Measurements from ENCODE around the gene GFRA4. TPM values are rescaled to one million over a fixed set of nuclear protein-coding genes. Genes with fewer than 3 reads are reported as not detected.

GFRA4 gene
- total RNA-seq, 1 experiment from 2014 or later = not detected

- Histone ChIP-seq H3K4me1 (ENCODE audit: insufficient read depth, low read length) (peaks cover 3% of the 10 kb centered on the region), H3K79me1 (ENCODE audit: insufficient read depth, low read depth, low read length, poor library complexity, severe bottlenecking) (no peaks in the 10 kb centered on the region), H3K23me2 (ENCODE audit: insufficient read length, low read depth, low read length, poor library complexity, severe bottlenecking) (no peaks in the 10 kb centered on the region), H2AFZ (ENCODE audit: low read length) (no peak overlapping the region), H3K56ac (ENCODE audit: insufficient read length, low read depth, low read length) (no peak overlapping the region), H3K18ac (ENCODE audit: insufficient read length, low read depth, low read length) (no peak overlapping the region), H3K23ac (ENCODE audit: insufficient read length, low read depth, low read length) (no peak overlapping the region), H3K14ac (ENCODE audit: insufficient read depth, low read length) (no peak overlapping the region), H3K4me2 (ENCODE audit: insufficient read depth, insufficient read length, low read length) (no peak overlapping the region), H2BK120ac (ENCODE audit: low read depth, low read length, poor library complexity, severe bottlenecking) (no peak overlapping the region), H2BK12ac (ENCODE audit: insufficient read length, low read depth, low read length) (no peak overlapping the region), H4K91ac (ENCODE audit: insufficient read length, low read depth, low read length) (no peak overlapping the region), H3K27ac (ENCODE audit: insufficient read length, low read depth, low read length) (no peak overlapping the region), H3K9ac (ENCODE audit: extremely low read depth, insufficient read length, low read length) (no peak overlapping the region), H3K79me2 (ENCODE audit: insufficient read depth, low read length) (no peaks in the 10 kb centered on the region), H2AK5ac (ENCODE audit: insufficient read length, low read length) (no peak overlapping the region), H4K20me1 (ENCODE audit: control insufficient read depth, insufficient read depth, insufficient read length) (no peaks in the 10 kb centered on the region), H3T11ph (ENCODE audit: low read length) (no peak overlapping the region), H2BK15ac (ENCODE audit: low read depth, low read length) (no peak overlapping the region), H4K8ac (replicated peaks; ENCODE audit: insufficient read length, low read depth, low read length) (no peak overlapping the region), H3K9me3 (ENCODE audit: control insufficient read depth, low read depth, low read length) (no peaks in the 10 kb centered on the region), H4K5ac (ENCODE audit: insufficient read length, low read depth, low read length) (no peak overlapping the region), H2BK20ac (ENCODE audit: low read depth, low read length, poor library complexity, severe bottlenecking) (no peak overlapping the region), H2BK5ac (ENCODE audit: insufficient read length, low read length) (no peak overlapping the region), H3K4ac (ENCODE audit: low read depth, low read length) (no peak overlapping the region), H3K27me3 (ENCODE audit: insufficient read depth, low read length) (no peaks in the 10 kb centered on the region)
- Mint-ChIP-seq H3K36me3 (ENCODE audit: insufficient read depth in 1 of 3, low read depth in 3 of 3) (no peaks in the 10 kb centered on the region), H3K9me3 (no peaks in the 10 kb centered on the region), H3K4me1 (peaks cover 13 to 16% of the 10 kb centered on the region in 2 experiments), H3K27ac (0 out of 7 replicates have a peak overlapping the region, but pooled peaks of 1 of the 3 experiments have one; percentile 7), H3K4me3 (no peak overlapping the region), H3K27me3 (ENCODE audit: low read depth) (no peaks in the 10 kb centered on the region)
- TF ChIP-seq, protein P1, sequence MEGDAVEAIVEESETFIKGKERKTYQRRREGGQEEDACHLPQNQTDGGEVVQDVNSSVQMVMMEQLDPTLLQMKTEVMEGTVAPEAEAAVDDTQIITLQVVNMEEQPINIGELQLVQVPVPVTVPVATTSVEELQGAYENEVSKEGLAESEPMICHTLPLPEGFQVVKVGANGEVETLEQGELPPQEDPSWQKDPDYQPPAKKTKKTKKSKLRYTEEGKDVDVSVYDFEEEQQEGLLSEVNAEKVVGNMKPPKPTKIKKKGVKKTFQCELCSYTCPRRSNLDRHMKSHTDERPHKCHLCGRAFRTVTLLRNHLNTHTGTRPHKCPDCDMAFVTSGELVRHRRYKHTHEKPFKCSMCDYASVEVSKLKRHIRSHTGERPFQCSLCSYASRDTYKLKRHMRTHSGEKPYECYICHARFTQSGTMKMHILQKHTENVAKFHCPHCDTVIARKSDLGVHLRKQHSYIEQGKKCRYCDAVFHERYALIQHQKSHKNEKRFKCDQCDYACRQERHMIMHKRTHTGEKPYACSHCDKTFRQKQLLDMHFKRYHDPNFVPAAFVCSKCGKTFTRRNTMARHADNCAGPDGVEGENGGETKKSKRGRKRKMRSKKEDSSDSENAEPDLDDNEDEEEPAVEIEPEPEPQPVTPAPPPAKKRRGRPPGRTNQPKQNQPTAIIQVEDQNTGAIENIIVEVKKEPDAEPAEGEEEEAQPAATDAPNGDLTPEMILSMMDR (conservative IDR thresholded peaks at IDR 0.05) = no peak; the same call in 2 of the 3 replicates
- no CpG with 5 or more reads among the region's 10 CpGs for WGBS (ENCODE audit: extremely low coverage, insufficient read length, low lambda C conversion rate)
- DNase-seq = no peak
These were observed 50.2 kb downstream of the GFRA4 start for GRCh38 chr20:3612795-3613572.
